ENCODE measurements around the gene ARHGEF16.

Gene ARHGEF16

GRCh38 chr1:3423245-3423829 lies 31.1 kb upstream of the ARHGEF16 start:
- no peak for DNase-seq

GRCh38 chr1:3423896-3424611 lies 30.4 kb upstream of the ARHGEF16 start:
- no peak for DNase-seq

GRCh38 chr1:3425486-3426215 lies 28.8 kb upstream of the ARHGEF16 start:
- DNase-seq: no peak

GRCh38 chr1:3426956-3427535 lies 27.4 kb upstream of the ARHGEF16 start:
- DNase-seq: no peak

GRCh38 chr1:3427711-3428704 lies 26.5 kb upstream of the ARHGEF16 start:
- DNase-seq: no peak

- no peak for DNase-seq
Measured at GRCh38 chr1:3428899-3429298, 25.6 kb upstream of the ARHGEF16 start.

- no peak for DNase-seq
Measured at GRCh38 chr1:3429320-3429719, 25.1 kb upstream of the ARHGEF16 start.

- DNase-seq: no peak
Measured at GRCh38 chr1:3429766-3430165, 24.7 kb upstream of the ARHGEF16 start.

- DNase-seq: no peak
Measured at GRCh38 chr1:3430406-3430805, 24.1 kb upstream of the ARHGEF16 start.

GRCh38 chr1:3430820-3431219 lies 23.6 kb upstream of the ARHGEF16 start:
- no peak for DNase-seq

GRCh38 chr1:3431266-3431665 lies 23.2 kb upstream of the ARHGEF16 start:
- no peak for DNase-seq

GRCh38 chr1:3431686-3432085 lies 22.8 kb upstream of the ARHGEF16 start:
- no peak for DNase-seq

GRCh38 chr1:3432306-3432705 lies 22.2 kb upstream of the ARHGEF16 start:
- DNase-seq: no peak

GRCh38 chr1:3433076-3433475 lies 21.4 kb upstream of the ARHGEF16 start:
- DNase-seq: no peak

- DNase-seq: no peak
Measured at GRCh38 chr1:3433596-3434320, 20.7 kb upstream of the ARHGEF16 start.

GRCh38 chr1:3434406-3435110 lies 19.9 kb upstream of the ARHGEF16 start:
- no peak for DNase-seq

- DNase-seq: no peak
Measured at GRCh38 chr1:3435666-3436065, 18.8 kb upstream of the ARHGEF16 start.

GRCh38 chr1:3436451-3436850 lies 18.0 kb upstream of the ARHGEF16 start:
- no peak for DNase-seq

GRCh38 chr1:3436901-3437300 lies 17.6 kb upstream of the ARHGEF16 start:
- no peak for DNase-seq

GRCh38 chr1:3438661-3439180 lies 15.7 kb upstream of the ARHGEF16 start:
- no peak for DNase-seq

All from activated gamma-delta T cell treated with Interleukin-2 at 50 U/mL for 16 hours (primary cell).